C4-2B (cell line): ENCODE results near the gene MTUS2.

ENCODE experiments used
- ZFX ChIP-seq: fragments of 450-650 bp; IDR thresholded peaks from 2 replicates; pipeline ENCODE4 v1.6.1; 2017
- TF ChIP-seq, protein P1 (sequence below): fragments of 450-650 bp; conservative IDR thresholded peaks from 2 replicates; pipeline ENCODE4 v1.5.1; 2017; ENCODE audit warnings: mild to moderate bottlenecking

DNA sequence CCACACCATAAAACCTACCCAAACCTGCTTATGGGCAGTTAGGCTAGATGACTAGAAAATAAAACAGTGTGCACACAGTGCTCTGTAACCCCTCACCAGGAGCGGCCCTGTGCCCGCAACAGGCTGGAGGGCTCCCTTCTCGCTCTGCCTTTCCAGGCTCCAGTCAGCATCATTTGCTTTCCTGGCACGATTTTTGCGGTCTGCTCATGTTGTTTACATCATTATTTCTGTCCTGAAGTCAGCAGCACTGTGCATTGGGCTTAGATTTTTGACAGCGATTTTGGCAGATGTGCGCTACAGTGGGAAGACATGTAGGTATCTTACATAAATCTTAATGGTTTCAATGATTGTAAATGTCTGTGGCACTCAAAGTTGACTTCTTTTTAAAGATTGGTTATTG, 344.0 kb downstream of the MTUS2 start:
- TF ChIP-seq, protein P1, sequence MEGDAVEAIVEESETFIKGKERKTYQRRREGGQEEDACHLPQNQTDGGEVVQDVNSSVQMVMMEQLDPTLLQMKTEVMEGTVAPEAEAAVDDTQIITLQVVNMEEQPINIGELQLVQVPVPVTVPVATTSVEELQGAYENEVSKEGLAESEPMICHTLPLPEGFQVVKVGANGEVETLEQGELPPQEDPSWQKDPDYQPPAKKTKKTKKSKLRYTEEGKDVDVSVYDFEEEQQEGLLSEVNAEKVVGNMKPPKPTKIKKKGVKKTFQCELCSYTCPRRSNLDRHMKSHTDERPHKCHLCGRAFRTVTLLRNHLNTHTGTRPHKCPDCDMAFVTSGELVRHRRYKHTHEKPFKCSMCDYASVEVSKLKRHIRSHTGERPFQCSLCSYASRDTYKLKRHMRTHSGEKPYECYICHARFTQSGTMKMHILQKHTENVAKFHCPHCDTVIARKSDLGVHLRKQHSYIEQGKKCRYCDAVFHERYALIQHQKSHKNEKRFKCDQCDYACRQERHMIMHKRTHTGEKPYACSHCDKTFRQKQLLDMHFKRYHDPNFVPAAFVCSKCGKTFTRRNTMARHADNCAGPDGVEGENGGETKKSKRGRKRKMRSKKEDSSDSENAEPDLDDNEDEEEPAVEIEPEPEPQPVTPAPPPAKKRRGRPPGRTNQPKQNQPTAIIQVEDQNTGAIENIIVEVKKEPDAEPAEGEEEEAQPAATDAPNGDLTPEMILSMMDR, result no peak
- no peak for TF ChIP-seq ZFX
